Adrenal gland (tissue), 5 donors: Measurements from ENCODE around the gene CYB5R2.

ENCODE experiments used
- POLR2A ChIP-seq, 2 donors: fragments of 450-650 bp; IDR thresholded peaks; one replicate each; pipeline ENCODE4 v1.6.1; 2017; ENCODE audit warnings: antibody characterized with exemption in 2 of 2, mild to moderate bottlenecking in 2 of 2, moderate library complexity in 1 of 2
- TF ChIP-seq, protein P1 (sequence below), 6 experiments: fragments of 450-650 bp in 4 of 6; fragments of 200-600 bp in 2 of 6; sonication (generic) in 1 of 6; IDR thresholded peaks; 1 replicate in 5 of 6; 2 replicates in 1 of 6; pipeline versions ENCODE4 v1.5.1 to v1.8.0; 2016 to 2021; ENCODE audit warnings: antibody characterized with exemption in 6 of 6, mild to moderate bottlenecking in 2 of 6, moderate library complexity in 1 of 6
- donor health status: DM: no; HTN: no; CAD: no.

DNA sequence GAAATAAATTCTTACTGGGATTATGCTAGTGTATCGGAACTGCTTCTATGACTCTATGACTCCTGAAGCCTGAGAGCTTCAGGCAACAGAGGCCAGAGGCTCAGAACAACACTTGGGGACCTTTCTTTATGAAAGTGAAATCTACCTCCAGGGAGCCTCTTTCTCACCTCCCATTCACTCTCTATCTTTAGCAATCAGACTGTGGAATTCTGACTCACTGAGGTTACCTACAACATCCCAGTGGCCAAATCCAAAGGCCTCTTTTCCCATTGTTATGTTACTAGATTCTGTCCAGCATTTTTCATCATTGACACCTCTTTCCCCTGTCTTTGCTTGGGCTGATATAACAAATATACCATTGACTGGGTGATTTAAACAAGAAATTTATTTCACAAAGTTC is 14.1 kb upstream of the CYB5R2 start:
- TF ChIP-seq, protein P1, sequence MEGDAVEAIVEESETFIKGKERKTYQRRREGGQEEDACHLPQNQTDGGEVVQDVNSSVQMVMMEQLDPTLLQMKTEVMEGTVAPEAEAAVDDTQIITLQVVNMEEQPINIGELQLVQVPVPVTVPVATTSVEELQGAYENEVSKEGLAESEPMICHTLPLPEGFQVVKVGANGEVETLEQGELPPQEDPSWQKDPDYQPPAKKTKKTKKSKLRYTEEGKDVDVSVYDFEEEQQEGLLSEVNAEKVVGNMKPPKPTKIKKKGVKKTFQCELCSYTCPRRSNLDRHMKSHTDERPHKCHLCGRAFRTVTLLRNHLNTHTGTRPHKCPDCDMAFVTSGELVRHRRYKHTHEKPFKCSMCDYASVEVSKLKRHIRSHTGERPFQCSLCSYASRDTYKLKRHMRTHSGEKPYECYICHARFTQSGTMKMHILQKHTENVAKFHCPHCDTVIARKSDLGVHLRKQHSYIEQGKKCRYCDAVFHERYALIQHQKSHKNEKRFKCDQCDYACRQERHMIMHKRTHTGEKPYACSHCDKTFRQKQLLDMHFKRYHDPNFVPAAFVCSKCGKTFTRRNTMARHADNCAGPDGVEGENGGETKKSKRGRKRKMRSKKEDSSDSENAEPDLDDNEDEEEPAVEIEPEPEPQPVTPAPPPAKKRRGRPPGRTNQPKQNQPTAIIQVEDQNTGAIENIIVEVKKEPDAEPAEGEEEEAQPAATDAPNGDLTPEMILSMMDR (IDR thresholded peaks at IDR 0.05), result no peak
- TF ChIP-seq POLR2A (IDR thresholded peaks at IDR 0.05), result no peak
